Stimulated activated CD4-positive, alpha-beta T cell treated with anti-CD3 and anti-CD28 coated beads, Interleukin-2, amount 100 ng/mL, for 4 hours (primary cell): ENCODE data around the gene KANK2.

ENCODE experiments used
- DNase-seq: peaks from one replicate; pipeline ENCODE4 v3.0.0-alpha.2; 2020; ENCODE audit warnings: low read depth

KANK2 gene

DNA sequence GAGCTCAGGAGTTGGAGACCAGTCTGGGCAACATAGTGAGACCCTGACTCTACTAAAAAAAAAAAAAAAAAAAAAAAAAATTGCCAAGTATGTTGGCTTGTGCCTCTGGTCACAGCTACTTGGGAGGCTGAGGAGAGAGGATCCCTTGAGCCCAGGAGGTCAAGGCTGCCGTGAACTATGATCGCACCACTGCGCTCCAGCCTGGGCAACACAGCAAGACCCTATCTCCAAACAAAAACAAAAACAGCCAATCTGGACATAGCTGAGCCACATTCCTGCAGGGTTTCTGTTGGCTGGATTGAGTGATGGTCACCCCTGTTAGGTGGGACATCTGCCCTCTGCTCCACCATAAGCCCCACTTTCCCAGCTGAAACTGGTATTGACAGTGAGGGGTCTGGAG, 28.5 kb upstream of the KANK2 start:
- DNase-seq, result no peak

- DNase-seq, result no peak
Observed at GRCh38 chr19:11225172-11225571, 27.8 kb upstream of the KANK2 start.

DNA sequence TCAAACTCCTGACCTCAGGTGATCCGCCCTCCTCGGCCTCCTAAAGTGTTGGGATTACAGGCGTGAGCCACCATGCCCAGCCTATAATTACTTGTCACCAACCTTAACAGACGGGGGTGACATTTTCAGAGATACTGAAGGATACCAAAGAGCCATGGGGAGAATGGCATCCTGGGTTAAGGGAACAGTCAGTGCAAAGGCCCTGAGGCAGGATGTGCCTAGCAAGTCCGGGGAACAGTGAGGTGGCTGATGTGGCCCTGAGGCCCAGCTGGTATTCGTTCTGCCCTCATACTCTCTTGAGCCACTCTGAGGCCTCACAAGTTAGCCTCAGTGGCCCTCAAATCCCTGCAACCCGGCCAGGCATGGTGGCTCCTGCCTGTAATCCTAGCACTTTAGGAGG, 27.1 kb upstream of the KANK2 start:
- DNase-seq, result no peak

GRCh38 chr19:11223200-11223599, 25.9 kb upstream of the KANK2 start:
- DNase-seq, result no peak

DNA sequence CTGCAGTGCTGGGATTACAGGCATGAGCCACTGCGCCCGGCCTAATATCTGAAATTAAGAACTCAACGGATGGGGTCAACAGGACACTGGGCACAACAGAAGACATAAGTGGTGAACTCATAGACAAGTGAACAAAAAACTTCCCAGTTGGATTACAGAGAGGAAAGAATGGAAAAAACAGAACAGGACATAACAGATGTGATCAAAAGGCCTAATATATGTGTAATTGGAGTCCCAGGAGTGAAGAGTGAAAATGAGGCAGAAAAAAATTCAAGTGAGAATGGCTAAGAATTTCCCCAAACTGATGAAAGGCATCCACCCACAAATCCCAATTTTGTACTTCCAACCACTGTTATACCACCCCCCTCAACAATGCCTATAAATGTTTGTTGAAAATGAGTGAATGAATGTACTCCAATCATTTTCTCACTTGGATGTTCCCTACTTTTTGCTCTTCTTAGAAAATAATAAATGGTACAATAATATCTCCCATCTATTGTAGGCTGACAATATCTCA, 23.8 kb upstream of the KANK2 start:
- no peak for DNase-seq

DNA sequence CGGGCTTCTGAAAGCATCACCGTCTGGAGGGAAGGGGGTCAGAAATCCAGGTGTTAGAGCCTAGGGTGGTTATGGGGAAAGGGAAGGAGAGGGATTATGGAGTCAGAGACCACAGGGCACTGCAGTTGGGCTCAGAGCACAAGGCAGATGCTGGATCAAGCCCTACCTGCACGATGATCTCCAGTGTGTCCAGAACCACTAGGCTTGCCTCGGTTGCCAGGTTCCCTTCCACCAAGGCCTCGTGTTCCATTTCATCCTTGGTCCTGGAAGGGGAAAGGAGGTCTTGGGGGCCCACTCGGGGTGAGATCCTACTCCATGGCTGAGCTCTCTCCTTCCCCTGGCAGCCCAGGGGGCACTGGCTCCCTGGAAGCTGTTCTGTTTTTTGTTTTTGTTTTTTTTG, 17.0 kb upstream of the KANK2 start:
- no peak for DNase-seq

DNA sequence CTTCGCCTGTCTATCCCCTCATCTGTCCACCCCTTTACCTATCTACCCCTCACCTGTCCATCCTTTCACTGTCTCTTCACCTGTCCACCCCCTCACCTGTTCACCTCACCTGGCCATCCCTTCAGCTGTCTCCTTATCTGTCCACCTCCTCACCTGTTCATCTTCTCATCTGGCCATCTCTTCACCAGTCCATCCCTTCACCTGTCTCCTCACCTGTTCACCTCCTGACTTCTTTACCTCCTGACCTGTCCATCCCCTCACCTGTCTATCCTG, 13.2 kb upstream of the KANK2 start:
- DNase-seq, result no peak

DNA sequence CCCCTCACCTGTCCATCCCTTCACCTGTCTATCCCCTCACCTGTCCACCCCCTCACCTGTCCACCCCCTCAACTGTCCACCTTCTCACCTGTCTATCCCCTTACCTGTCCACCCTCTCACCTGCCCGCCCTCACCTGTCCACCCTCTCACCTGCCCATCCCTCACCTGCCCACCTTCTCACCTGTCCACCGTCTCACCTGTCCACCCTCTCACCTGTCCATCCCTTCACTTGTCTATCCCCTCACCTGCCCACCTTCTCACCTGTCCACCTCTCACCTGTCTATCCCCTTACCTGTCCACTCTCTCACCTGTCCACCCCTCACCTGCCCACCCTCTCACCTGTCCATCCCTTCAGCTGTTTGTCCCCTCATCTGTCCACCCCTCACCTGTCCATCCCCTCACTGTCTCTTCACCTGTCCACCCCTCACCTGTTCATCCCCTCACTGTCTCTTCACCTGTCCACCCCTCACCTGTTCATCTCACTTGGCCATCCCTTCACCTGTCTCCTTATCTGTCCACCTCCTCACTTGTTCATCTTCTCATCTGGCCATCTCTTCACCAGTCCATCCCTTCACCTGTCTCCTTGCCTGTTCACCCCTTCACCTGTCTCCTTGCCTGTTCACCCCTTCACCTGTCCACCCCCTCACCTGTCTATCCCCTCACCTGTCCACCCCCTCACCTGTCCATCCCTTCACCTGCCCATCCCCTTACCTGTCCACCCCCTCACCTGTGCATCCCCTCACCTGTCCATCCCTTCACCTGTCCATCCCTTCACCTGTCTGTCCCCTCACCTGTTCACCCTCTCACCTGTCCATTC, 12.7 kb upstream of the KANK2 start:
- no peak for DNase-seq

GRCh38 chr19:11208561-11209471, 11.5 kb upstream of the KANK2 start:
- no peak for DNase-seq

DNA sequence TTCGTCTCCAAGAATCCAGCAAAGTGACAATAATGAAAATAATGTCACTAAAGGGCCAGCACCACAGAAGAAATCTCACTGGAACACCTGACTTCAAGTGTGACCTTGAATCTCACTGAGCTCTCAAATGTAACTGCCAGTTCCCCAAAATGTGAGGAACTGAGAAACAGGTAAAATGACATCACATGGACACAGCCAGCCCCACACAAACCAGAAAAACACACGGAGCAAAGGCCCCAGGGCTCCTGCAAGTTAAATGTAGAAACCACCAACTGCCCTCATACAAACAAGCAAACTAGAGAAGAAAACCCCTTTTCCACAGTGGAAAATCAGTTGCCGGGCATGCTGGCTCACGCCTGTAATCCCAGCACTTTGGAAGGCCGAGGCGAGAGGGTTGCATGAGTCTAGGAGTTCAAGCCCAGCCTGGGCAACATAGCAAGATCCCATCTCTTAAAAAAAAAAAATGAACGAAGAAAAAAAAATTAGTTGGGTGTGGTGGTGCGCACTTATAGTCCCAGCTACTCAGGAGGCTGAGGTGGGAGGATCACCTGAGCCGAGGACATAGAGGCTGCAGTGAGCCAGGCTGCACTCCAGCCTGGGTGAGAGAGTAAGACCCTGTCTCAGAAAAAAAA, 8.7 kb upstream of the KANK2 start:
- DNase-seq, result no peak

GRCh38 chr19:11204943-11205349, 7.6 kb upstream of the KANK2 start:
- no peak for DNase-seq

DNA sequence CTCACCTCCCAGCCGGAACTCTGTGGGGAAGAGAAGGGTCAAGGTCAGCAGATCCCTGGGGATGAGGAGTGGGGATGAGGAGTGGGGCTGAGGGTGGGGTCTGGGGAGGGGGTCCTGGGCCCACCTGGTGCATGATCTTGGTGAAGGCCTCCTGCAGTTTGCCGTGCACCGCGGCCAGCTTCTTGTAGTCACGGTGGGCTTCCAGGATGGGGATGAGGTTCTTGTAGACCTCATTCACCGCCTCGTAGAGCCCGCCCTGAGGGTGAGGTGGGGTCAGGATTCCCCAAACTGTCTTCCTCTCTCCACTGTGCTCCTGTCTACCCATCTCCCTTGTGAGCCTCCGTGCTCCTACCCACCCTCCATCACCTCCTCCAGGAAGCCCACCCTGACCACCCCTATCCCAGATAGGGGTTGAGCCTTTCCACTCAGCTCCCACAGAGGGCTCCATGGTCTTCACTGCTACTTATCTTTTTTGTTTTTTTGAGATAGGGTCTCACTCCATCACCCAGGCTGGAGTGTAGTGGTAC, 6.8 kb upstream of the KANK2 start:
- no peak for DNase-seq

DNA sequence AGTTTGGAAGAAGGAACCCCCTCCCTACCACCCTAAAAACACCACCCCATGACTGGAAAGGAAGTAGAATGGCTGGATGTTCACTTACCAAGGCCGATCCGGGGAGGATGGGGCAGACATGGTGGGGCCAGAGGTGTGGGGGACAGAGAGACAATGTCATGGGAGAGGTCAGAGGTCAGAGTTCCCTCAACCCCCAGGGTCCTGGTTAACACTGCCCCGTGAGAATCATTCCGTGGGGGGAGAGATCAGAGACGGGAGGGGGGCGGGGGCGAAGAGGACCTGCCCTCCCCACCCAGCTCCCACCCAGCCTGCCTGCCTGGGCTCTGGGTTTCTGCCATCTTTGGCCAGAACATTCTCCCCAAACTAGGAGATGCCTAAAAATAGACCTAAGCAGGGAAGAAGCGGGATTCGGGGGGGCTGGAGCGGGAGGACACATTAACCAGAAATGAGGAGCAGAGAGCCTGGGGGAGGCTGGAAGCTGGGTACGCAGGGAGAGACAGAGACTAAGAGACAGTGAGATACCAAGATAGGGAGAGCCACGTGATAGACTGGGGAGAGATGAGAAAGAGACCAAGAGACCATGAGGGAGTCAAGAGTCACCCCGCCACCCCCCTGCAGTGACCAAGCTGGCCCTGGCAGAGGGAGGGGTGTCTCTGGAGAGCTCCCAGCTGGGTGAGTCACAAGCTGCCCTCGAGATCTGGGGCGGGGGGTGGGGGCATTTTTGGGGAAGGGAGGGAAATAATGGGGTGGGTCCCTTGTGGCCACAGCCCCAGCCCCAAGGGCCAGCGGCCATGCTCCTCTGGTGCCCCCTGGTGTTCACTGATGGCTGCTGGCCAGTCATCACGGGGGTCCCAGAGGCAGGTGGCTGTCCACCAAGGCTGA, 6.1 kb upstream of the KANK2 start:
- peak; percentile 13 for DNase-seq

- no peak for DNase-seq
Observed at GRCh38 chr19:11202488-11203193, 5.3 kb upstream of the KANK2 start.

DNA sequence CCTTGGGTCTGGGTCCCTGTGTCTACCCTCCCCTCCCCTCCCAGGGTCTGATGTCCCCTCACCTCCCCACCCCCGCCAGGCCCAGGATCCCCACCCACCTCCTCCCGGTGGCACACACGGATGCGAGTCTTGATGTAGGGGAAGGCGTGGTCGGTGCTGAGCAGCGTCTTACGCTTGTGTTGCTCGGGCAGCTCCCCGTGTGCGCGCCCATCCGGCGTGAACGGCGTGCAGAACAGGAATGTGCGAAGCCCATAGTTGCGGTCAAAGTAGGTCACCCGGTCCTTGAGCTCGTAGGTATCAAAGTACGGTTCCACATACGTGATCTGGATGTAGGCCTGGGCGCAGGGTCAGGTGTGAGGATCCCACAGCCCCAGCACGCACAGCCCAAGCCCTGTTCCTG, 4.4 kb upstream of the KANK2 start:
- DNase-seq, result no peak

DNA sequence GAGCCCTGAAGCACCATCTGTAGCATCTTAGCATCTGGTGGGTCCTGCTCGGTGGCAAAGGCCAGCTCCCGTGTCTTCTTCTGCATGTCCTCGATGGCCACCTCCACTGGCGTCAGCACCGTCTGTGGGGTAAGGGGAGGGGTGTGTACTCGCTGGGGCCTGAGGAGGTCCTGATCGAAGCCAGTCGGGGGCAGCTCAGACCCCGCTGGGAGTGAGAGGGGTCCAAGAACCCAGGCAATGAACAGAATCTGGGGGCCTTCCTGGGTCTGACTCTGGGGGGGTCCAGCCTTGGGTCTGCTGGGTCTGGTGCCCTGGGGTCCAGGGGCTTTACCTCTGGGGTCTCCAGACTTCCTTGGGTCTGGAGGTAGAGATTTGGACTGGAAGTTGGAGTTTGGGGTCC, 3.6 kb upstream of the KANK2 start:
- DNase-seq, result no peak

DNA sequence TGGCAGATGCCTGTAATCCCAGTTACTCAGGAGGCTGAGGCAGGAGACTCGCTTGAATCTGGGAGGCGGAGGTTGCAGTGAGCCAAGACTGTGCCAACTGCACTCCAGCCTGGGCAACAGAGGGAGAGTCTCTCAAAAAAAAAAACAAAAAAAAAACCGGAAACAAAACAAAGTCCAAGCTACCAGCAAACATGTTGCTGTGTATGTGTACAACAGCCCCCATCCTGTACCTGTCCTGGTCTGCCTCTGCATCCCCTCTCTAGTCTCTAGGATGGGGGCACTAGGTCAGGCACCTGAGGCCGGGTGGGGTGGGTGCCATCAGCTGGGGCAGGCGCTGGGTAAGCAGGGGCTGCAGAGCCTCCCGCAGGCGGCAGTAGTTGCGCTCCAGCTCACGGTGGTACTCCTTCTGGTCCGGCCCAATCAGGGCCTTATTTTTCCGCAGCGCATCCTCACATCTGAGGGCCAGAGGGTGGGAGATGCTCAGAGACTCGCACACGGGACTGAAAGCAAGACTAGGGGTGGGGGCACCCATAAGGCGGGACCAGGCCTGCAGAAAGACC, 2.8 kb upstream of the KANK2 start:
- no peak for DNase-seq

GRCh38 chr19:11199517-11199916, 2.2 kb upstream of the KANK2 start:
- no peak for DNase-seq

GRCh38 chr19:11198769-11199424, 1.6 kb upstream of the KANK2 start:
- DNase-seq, result no peak

- DNase-seq, result no peak
Observed at GRCh38 chr19:11198175-11198534, 810 bp upstream of the KANK2 start.
